GM19452 (cell line): Measurements from ENCODE around the gene ZNF529.
"Not testable (repeated sequence)": the region's sequence is repeated elsewhere in the genome, so short reads cannot be mapped to it uniquely, and the experiment has no call there.

Experiments
- ATAC-seq: cut with Tn5 transposase; IDR thresholded peaks from one replicate; pipeline ENCODE4 v1.9.1; 2021; ENCODE audit not compliant: unreplicated experiment

ZNF529 gene

DNA sequence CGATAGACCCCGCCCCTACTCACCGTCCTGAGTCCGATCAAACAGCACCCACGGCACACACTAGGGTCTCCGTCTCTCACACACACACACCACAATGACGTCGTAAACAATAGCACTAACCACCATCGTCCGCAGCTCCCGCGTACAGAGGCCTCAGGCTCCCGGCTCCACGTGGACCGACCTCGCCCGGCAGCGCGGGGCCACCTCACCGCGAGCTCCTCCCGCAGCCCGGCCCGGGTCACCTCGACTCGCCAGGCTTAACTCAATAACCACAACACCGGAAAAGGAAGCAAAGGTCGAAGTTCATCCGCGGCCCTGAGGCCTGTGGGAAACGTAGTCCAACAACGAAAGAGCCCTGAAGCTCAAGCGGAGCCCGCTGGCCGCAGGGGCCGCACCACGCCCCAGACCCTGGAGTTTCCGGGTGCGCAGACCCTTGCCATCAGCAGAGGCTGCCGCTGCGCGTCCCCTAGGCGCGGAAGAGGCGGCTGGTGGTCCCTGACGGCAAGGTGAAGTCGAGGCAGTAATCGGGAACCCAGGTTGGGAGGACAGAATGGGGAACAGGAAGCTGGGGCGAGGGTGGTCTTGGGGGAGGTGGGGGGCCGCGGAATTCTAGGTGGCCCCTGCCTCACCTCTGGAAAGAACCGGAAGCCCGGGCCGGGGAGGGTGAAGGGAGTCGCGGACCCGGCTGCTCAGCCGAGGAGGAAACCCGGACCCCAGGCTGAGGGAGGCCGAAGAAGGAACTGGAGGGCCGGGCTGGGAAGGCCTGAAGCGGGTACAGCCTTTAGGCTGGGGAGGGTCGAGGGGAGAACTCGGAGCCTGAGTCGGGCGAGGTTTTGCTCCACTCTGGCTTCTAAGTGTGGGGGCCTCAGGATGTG is at the start of gene ZNF529:
TSS of gene ZNF529 (minus strand) at position 273 of the 875 bp plus-strand sequence. CDS start 946 bp downstream, outside the sequence.
- peak; percentile 91 for ATAC-seq

DNA sequence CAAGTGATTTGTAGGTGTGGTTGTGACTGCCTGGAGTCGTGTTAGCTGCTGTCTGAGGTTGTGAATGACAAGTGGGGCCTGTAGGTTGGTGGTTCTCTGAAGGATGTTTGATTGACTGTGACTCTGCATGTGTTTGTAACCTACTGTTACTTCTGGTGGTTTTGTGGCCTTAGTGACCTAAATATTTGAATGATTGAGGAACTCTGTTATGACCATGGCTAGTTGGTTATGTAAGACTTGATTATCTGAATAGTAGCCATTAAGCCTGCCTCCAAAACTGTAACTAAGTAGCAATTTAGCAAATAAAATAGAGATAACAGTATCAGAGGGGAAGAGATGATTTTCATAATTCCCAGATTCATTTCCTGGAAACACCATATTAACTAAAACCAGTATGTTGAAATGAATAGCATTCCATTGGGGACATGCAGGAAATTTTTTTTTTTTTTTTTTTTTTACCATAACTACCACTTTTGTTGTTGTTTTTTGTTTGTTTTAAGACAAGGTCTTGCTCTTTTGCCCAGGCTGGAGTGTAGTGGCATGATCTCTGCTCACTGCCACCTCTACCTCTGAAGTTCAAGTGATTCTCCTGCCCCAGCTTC is 32.9 kb upstream of the ZNF529 start:
- peak; percentile 41 for ATAC-seq

DNA sequence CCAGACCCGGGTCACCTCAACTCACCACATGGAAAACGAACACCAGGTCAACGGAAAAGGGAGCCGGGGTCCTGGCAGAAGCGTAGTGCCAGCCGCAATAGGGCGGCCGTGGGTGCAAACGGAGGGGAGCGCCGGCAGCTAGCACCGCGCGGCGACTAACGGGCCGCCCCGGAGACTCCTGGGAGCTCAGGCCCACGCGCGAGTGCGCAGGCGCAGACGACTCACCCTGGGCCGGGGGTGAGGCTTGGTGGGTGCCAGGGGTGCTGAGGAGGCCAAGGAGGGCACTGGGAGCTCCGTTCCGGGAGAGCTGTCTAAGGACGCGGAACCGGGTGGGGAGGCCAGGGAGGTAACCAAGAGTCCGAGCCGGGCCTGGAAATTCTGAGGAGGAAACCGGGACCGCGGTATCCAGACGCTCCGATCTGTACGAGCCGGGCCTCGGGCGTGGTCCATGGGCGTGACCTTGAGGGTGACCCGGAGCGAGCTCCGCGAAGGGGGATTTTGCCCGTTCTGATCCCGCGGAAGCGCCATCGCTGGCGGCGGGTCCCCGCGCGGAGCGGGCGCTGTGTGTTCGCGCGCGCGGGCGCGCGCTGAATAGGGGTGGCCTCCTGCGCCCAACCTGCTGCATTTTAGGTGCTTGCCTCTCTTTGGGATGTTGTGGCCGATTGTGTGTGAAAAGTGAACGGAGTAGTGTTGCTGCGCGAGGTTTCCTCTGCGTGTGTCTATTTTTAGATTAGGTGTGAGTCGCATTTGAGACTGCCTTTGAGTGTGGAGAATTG is 32.2 kb upstream of the ZNF529 start, which contains the start of gene ZNF382:
TSS of gene ZNF382 (plus strand) at position 213 of the 776 bp plus-strand sequence. CDS start 4,602 bp downstream, outside the sequence.
- peak; percentile 63 for ATAC-seq

DNA sequence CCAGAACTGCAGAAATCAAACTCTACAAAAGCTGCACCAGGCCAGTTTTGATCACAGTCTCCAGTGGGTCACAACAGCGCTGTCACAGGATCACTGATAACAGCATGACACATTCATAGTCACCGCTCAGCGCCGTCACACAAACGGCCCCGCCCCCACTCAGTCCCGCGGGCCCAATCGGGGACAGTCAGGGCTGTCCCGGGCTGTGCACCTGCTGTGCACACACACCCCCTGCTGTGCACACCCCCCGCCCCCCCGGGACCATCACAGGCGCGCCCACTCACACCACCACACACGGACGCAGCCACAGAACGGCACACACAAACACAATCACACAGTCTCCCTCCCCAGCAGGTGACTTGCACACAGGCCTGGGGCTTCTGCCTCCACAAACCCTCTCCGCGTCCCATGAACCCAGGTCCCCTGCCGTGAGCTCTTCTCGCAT is 31.6 kb upstream of the ZNF529 start:
- peak; percentile 58 for ATAC-seq

DNA sequence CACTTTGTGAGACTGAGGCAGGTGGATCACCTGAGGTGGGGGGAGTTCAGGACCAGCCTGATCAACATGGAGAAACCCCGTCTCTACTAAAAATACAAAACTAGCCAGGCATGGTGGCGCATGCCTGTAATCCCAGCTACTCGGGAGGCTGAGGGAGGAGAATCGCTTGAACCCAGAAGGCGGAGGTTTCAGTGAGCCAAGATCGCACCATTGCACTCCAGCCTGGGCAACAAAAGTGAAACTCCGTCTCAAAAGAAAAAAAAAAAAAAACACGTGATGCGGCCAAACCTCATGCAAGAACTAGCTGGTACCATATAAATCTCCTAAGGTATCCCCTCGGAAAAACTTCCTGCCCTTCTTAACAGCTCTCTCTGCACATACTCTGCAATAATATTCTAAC is 29.6 kb upstream of the ZNF529 start:
- ATAC-seq: not testable (repeated sequence)

DNA sequence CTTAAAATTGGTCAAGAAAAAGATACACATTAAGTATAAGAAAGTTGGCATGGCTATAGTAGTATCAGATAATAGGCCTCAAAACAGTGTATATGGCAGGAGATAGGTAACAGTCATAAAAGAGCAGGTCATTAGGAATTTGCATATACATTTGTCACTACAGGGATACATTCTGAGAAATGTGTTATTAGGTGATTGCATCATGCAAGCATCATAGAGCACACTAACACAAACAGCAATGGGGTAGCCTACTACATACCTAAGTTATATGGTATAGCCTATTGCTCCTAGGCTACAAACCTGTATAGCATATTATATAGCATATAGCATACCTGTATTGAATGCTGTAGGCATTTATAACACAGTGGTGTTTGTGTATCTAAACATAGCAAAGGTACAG is 6.2 kb upstream of the ZNF529 start:
- no peak for ATAC-seq

DNA sequence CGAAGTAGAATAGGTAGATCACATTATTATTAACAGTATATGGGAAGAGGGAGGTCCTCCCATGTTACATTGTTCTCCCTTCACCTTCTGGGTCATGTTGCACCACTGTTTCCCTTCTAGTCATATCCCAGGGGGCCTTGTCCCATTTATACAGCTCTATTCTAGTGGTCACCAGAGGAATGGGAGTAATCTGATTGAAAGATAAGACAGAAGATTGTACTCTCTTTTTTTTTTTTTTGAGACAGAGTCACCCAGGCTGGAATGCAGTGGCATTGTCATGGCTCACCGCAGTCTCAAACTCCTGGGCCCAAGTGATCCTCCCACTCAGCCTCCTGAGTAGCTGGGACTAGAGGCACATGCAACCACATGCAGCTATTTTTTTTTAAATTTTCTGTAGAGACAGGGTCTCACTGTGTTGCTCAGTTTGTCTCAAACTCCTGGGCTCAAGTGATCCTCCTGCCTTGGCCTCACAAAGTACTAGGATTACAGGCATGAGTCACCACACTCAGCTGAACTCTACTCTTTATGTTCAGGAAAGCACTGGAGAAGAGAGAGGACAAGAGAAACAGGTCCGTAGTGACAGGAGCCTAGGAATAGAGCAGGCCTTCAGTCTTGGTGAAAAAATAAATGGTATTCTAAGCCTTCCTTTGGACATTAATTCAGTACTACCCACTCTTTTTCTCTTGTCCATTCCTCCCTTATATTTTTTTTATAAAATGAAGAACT is 4.3 kb upstream of the ZNF529 start:
- no peak for ATAC-seq

DNA sequence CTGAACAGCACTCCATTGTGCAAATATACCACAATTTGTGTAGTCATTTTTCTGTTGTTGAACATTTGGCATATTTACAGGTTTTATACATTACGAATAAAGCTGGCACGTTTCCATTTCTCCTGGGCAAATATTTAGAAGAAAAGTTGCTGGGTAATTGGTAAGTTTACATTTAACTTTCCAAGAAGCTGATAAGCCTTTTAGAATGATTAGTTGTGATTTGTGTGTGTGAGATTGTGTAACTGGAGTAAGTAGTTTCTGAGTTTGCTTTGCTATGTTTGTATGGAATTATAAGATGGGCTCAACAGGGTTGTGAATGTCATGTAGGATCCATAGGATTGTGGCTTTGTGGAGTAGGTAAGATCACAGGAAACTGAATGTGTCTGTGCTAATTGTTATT is 1.6 kb upstream of the ZNF529 start:
- ATAC-seq: no peak

DNA sequence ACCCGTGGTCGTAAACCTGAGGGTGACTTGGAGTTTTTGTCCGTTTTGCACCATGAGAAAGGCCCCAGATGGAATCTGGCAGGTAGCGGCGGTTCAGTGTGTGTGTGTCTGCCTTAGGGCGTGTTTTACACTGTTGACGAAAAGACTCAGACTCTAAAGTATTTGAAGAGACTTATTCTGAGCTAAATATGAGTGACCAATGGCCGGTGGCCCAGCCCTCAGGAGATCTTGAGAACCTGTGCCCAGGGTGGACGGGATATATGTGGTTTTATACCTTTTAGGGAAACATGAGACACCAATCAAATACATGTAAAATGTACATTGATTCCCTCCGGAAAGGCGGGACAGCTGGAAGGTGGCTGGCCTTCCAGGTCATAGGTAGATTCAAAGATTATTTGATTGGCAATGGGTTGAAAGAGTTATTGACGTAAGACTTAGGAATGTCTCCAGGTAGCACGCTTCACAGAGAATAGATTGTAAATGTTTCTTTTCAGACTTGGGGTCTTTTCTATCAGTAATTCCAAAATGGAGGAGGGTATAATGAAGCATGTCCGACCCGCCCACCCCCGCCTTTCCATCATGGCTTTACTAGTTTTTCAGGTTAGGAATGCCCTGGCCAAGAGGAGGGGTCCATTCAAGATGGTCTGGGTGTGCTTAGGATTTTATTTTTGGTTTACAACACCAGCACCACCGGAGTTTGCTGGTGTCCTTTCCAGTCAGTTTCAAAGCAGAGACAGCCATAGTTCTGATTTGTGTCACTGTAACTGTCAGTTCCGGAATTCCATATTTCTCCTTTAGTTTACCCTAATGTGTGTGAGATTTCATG is 1.0 kb upstream of the ZNF529 start:
- ATAC-seq: no peak

DNA sequence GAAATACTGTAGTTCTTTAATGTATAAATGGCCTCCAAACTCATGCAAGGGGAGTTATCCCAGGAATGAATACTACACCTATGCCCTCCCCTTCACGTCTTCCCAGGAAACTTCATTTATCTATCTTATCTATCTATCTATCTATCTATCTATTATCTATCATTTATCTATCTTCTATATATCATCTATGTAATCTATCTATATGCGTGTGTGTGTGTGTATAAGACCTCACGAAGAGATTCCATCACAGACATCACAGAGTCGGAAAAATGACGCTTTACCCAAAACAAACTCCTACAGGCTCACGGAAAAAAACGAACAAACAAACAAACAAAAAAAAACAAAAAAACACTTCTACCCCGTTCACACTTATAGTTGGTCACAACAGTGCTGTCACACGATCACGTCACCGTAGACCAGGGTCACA is 486 bp downstream of the ZNF529 start:
- no peak for ATAC-seq

DNA sequence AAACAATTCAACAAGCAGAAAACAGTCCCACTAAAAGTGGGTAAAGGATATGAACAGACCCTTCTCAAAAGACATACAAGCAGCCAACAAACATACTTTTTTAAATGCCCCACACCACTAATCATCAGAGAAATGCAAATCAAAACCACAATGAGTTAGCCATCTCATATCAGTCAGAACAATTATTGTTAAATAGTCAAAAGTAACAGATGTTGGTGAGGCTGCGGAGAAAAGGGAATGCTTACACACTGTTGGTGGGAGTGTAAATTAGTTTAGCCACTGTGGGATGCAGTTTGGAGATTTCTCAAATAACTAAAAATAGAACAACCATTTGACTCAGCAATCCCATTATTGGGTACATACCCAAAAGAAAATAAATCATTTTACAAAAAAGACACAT is 8.7 kb downstream of the ZNF529 start:
- ATAC-seq: no peak

DNA sequence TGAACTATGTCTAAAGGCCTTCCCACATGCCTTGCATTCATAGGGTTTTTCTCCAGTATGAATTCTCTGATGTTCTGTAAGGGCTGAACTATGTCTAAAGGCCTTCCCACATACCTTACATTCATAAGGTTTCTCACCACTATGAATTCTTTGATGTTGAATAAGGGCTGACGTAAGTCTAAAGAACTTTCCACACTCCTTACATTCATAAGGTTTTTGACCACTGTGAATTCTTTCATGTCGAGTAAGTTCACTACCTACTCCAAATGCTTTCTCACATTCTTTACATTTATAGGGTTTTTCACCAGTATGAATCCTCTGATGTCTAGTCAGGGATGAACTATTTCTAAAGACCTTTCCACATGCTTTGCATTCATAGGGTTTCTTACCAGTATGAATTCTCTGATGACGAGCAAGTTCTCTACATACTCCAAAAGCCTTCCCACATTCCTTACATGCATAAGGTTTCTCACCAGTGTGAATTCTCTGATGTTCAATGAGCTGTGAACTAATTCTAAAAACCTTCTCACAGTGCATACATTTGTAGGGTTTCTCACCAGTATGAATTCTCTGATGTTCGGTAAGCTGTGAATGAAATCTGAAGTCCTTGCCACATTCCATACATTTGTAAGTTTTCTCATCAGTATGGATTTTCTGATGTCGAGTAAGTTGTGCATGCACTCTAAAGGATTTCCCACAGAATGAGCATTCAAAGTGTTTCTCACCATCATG is 25.9 kb downstream of the ZNF529 start:
- ATAC-seq: no peak

DNA sequence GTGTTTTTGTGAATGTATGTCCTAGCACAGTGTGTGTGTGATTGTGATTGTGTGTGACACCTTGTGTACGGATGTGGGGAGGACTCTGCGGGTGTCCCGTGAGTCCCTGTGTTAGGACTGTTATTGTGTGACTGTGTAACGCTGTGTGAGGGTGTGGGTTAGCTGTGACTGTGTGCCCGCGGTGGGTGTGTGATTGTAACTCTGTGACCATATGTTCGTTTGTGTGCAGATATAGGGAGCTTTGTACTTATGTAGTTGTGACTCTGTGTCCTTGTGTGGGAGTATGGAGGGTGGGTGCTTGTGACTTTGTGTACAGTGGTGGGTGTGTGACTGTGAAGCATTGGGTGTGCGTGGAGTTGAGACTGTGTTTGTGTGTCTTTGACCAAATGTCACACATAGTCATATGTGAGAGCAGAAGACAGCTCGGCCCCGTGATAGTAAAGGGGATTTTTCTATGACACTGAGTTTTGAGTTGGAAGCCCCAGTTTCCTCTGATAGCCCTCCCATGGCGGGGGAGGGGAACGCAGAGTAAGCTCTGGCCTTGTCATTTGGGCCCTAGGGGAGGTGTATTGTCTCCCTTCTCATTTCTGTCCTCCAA is 44.1 kb downstream of the ZNF529 start:
- ATAC-seq: peak; percentile 27

DNA sequence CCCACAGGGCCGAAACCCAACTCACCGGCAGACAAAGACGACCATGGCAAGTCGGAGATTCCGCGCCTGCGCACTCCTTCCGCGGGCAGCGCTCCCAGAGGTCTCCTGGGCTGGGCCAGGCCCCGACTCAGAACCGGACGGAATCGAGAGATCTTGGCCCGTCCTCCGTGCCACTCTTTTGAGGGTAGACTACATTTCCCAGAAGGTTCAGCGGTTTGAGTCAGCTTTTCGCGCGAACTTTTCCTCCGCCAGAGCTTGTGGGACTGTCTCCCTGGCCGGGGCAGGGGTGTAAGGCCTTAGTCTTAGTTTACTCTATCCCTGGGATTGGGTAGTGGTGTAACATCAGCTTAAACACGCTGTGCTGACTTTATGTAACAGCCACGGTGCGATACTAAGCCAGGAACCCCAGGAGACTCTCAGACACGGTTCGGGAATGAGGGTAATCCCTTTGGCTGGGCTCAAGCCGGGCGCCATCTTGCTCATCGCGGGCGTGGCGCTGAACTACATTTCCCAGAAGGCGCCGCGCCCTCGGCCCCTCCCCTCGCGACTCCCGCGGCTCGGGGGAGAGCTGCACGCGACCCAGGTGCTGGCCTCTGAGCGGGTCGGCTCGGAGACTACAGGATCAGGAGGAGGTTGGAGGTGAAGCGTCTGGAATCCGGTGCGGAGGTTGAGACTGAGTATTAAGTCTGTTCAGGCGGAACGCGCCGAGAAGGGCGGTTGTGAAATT is 44.7 kb downstream of the ZNF529 start, which contains the start of gene ZNF260:
TSS of gene ZNF260 (minus strand) at position 78 of the 727 bp plus-strand sequence. CDS start 13,033 bp downstream, outside the sequence.
- ATAC-seq: peak; percentile 85

DNA sequence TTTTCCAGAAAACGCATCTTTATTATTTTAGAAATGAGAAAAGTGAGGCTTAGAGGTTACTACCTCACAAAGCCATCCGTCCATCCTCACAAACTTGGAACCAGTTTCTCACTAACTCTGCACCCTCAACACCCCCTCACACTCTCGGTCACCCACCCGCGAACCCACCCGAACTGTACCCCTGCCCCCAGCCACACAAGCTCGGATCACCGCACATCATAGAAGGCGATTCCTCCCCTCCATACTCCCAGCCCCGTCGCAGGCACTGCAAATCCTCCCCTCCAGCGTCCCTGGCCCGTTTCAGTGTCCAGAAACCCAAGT is 45.3 kb downstream of the ZNF529 start:
- ATAC-seq: no peak

DNA sequence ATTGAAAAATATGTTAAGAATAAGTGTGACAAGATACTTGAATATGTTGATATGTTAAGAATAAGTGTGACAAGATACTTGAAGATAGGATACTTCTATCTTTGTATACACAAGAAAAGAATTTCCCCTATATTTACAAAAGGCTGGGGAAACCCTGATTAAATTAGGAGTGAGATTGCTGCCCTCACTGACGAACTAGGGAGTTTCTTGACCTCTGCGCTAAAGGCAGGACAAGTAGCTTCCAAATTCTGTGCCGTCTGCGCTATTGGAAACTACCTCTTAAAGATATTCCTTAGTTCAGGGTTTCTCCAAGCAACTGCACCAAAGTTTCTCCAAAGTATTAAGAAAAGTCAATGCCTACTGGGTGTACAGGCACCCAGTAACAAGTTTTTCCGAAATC is 45.8 kb downstream of the ZNF529 start:
- no peak for ATAC-seq

DNA sequence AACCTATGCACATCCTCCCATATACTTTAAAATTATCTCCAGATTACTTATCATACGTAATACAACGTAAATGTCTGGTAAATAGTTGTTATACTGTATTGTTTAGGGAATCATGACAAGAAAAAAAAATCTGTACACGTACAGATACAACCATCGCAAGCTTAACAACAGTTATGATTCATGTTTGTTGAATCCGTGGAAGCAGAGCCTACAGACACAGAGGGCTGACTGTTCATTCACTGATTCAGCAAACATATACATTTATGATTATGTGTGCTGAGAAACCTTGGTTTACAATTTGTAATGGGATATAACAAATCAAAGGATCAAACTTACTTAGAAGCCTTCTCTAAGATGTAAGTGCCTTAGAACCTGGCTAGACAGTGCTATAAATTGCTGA is 46.5 kb downstream of the ZNF529 start:
- no peak for ATAC-seq

DNA sequence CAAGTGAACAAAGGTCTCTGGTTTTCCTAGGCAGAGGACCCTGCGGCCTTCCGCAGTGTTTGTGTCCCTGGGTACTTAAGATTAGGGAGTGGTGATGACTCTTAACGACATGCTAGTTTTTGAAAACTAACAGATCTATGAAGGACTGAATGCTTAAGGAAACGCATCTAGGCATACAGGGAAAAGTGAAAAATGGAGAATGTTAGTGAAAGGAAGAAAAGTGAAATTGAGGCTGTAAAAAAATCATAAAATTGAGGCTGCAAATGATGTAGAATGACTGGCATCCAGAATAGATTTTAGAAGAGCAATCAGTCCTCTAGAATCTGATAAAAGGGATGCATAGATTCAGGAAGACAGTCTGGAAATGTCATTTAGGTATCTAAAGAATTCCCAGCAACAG is 48.5 kb downstream of the ZNF529 start:
- ATAC-seq: no peak
